ENCODE data around the gene FAHD2B.
"Not testable (repeated sequence)": the region's sequence is repeated elsewhere in the genome, so short reads cannot be mapped to it uniquely, and the experiment has no call there.

- not testable (repeated sequence) for TF ChIP-seq POLR2A, CTCF (IDR thresholded peaks at IDR 0.05)
These were observed at the start of gene FAHD2B for GRCh38 chr2:97094772-97095611.

Data from thyroid gland (tissue), 4 donors.